GM23338 (cell line): ENCODE measurements around the gene NTN3. TPM values are rescaled to one million over a fixed set of nuclear protein-coding genes. Genes with fewer than 3 reads are reported as not detected.

Experiments
- ATAC-seq: fragments of 200-7000 bp; cut with Tn5 transposase; 3 replicates; pipeline ENCODE4 v1.9.1; 2020
- DNase-seq: peaks from one replicate; pipeline ENCODE4 v3.0.0-alpha.2; 2015; ENCODE audit warnings: low spot score
- H2AFZ ChIP-seq: fragments of 200-600 bp; sonication (generic); 2 replicates; pipeline ENCODE4 v1.8.0; 2016; ENCODE audit warnings: antibody characterized with exemption, mild to moderate bottlenecking, moderate library complexity
- H3F3A ChIP-seq: fragments of 200-600 bp; sonication (generic); replicated peaks from 2 replicates; pipeline ENCODE4 v1.8.0; 2017; ENCODE audit warnings: antibody characterized with exemption, mixed run types, low read depth
- H3K27ac ChIP-seq: fragments of 200-600 bp; sonication (generic); 2 replicates; pipeline ENCODE4 v1.6.1; 2016; ENCODE audit warnings: low read depth
- H3K27me3 ChIP-seq: fragments of 200-600 bp; sonication (generic); 2 replicates; pipeline ENCODE4 v1.8.0; 2016; ENCODE audit warnings: mild to moderate bottlenecking, mixed run types, moderate library complexity; ENCODE audit not compliant: insufficient read depth
- H3K36me3 ChIP-seq: fragments of 200-600 bp; sonication (generic); 2 replicates; pipeline ENCODE4 v1.8.0; 2016; ENCODE audit warnings: mild to moderate bottlenecking; ENCODE audit not compliant: insufficient read depth
- H3K4me1 ChIP-seq: fragments of 200-600 bp; sonication (generic); 2 replicates; pipeline ENCODE4 v1.8.0; 2016; ENCODE audit warnings: mild to moderate bottlenecking, moderate library complexity; ENCODE audit not compliant: insufficient read depth
- H3K4me2 ChIP-seq: fragments of 200-600 bp; sonication (generic); 2 replicates; pipeline ENCODE4 v1.7.1; 2017; ENCODE audit warnings: mixed run types
- H3K4me3 ChIP-seq: fragments of 200-600 bp; sonication (generic); 2 replicates; pipeline ENCODE4 v1.6.1; 2016; ENCODE audit warnings: mixed run types
- H3K79me2 ChIP-seq: fragments of 200-600 bp; sonication (generic); replicated peaks from 2 replicates; pipeline ENCODE4 v1.8.0; 2017; ENCODE audit warnings: mild to moderate bottlenecking; ENCODE audit not compliant: insufficient read depth
- H3K9me2 ChIP-seq: fragments of 200-600 bp; sonication (generic); 2 replicates; pipeline ENCODE4 v1.8.0; 2017; ENCODE audit not compliant: insufficient read depth
- H4K20me1 ChIP-seq: fragments of 200-600 bp; sonication (generic); replicated peaks from 2 replicates; pipeline ENCODE4 v1.8.0; 2017; ENCODE audit warnings: mild to moderate bottlenecking; ENCODE audit not compliant: insufficient read depth
- H3K27ac Mint-ChIP-seq: 2 replicates; pipeline ENCODE4 v1.8.0; 2020; ENCODE audit warnings: inconsistent platforms, mild to moderate bottlenecking, moderate library complexity, mixed read lengths
- H3K27me3 Mint-ChIP-seq: 3 replicates; pipeline ENCODE4 v1.8.0; 2022; ENCODE audit warnings: low read depth, mild to moderate bottlenecking, moderate library complexity, mixed read lengths, inconsistent platforms; ENCODE audit not compliant: insufficient read depth, poor library complexity
- H3K36me3 Mint-ChIP-seq: 3 replicates; pipeline ENCODE4 v1.8.0; 2021; ENCODE audit warnings: low read depth, mild to moderate bottlenecking, inconsistent platforms, moderate library complexity, mixed read lengths
- H3K4me1 Mint-ChIP-seq: 3 replicates; pipeline ENCODE4 v1.8.0; 2020; ENCODE audit warnings: mild to moderate bottlenecking, inconsistent platforms, mixed read lengths
- H3K4me3 Mint-ChIP-seq: 3 replicates; pipeline ENCODE4 v1.8.0; 2021; ENCODE audit warnings: moderate library complexity, mild to moderate bottlenecking, inconsistent platforms, mixed read lengths
- H3K9me3 Mint-ChIP-seq: 3 replicates; pipeline ENCODE4 v1.8.0; 2020; ENCODE audit warnings: moderate library complexity, mild to moderate bottlenecking, inconsistent platforms, mixed read lengths
- CREB1 ChIP-seq: fragments of 250-450 bp; sonication (Bioruptor Pico); IDR thresholded peaks from 2 replicates; pipeline ENCODE4 v1.5.0; 2020; ENCODE audit warnings: low read depth, mild to moderate bottlenecking, moderate library complexity
- EZH2 ChIP-seq: fragments of 200-600 bp; sonication (generic); IDR thresholded peaks from one replicate; pipeline ENCODE4 v1.8.0; 2017; ENCODE audit warnings: antibody characterized with exemption, mild to moderate bottlenecking, low read depth; ENCODE audit not compliant: unreplicated experiment
- EZH2phosphoT487 ChIP-seq: fragments of 200-600 bp; sonication (generic); IDR thresholded peaks from one replicate; pipeline ENCODE4 v1.8.1; 2018; ENCODE audit warnings: antibody characterized with exemption; ENCODE audit not compliant: unreplicated experiment
- JUNB ChIP-seq: IDR thresholded peaks from one replicate; pipeline ENCODE4 v1.6.1; 2016; ENCODE audit warnings: antibody characterized with exemption; ENCODE audit not compliant: unreplicated experiment
- NANOG ChIP-seq: IDR thresholded peaks from 2 replicates; pipeline ENCODE4 v1.6.1; 2016; ENCODE audit warnings: antibody characterized with exemption, borderline replicate concordance
- POLR2AphosphoS5 ChIP-seq: IDR thresholded peaks from 2 replicates; pipeline ENCODE4 v1.6.1; 2016; ENCODE audit warnings: antibody characterized with exemption, low read depth
- REST ChIP-seq: IDR thresholded peaks from one replicate; pipeline ENCODE4 v1.6.1; 2018; ENCODE audit warnings: antibody characterized with exemption; ENCODE audit not compliant: unreplicated experiment
- STAT1 ChIP-seq: IDR thresholded peaks from one replicate; pipeline ENCODE4 v1.6.1; 2016; ENCODE audit warnings: antibody characterized with exemption; ENCODE audit not compliant: unreplicated experiment
- ZNF114 ChIP-seq: fragments of 250-450 bp; sonication (Bioruptor Pico); IDR thresholded peaks from 2 replicates; pipeline ENCODE4 v1.5.0; 2020; ENCODE audit warnings: mild to moderate bottlenecking, moderate library complexity
- polyA plus RNA-seq: library from polyadenylated mRNA; unstranded; fragments of >200 nt; fragmentation: Nextera tagmentation; extraction: Ambion mirVana; gene quantifications from 2 replicates; pipeline ENCODE4 v1.2.1, GENCODE V29; 2016
- total RNA-seq: library from RNA; depleted of rRNA; stranded (reverse); fragments of >200 nt; shearing (Covaris generic); gene quantifications from 2 replicates; pipeline ENCODE4 v1.2.3, GENCODE V29; 2014
- TF ChIP-seq, protein P1 (sequence below): IDR thresholded peaks from 2 replicates; pipeline ENCODE4 v1.6.1; 2016; ENCODE audit warnings: antibody characterized with exemption
- TF ChIP-seq, protein P2 (sequence below): fragments of 250-450 bp; sonication (Bioruptor Pico); IDR thresholded peaks from 2 replicates; pipeline ENCODE4 v1.5.0; 2020; ENCODE audit warnings: mild to moderate bottlenecking, moderate library complexity
- TF ChIP-seq, protein P3 (sequence below), 2 experiments: fragments of 200-600 bp in 1 of 2; sonication (generic) in 1 of 2; conservative IDR thresholded peaks; 2 replicates each; pipeline versions ENCODE4 v1.5.1 to v1.6.1; 2016 to 2017; ENCODE audit warnings: antibody characterized with exemption in 2 of 2, low read depth in 2 of 2, mild to moderate bottlenecking in 2 of 2, moderate library complexity in 1 of 2

Gene NTN3
- total and polyA plus RNA-seq, 2 experiments from 2014 or later = 0.10 to 1.7 TPM

DNA sequence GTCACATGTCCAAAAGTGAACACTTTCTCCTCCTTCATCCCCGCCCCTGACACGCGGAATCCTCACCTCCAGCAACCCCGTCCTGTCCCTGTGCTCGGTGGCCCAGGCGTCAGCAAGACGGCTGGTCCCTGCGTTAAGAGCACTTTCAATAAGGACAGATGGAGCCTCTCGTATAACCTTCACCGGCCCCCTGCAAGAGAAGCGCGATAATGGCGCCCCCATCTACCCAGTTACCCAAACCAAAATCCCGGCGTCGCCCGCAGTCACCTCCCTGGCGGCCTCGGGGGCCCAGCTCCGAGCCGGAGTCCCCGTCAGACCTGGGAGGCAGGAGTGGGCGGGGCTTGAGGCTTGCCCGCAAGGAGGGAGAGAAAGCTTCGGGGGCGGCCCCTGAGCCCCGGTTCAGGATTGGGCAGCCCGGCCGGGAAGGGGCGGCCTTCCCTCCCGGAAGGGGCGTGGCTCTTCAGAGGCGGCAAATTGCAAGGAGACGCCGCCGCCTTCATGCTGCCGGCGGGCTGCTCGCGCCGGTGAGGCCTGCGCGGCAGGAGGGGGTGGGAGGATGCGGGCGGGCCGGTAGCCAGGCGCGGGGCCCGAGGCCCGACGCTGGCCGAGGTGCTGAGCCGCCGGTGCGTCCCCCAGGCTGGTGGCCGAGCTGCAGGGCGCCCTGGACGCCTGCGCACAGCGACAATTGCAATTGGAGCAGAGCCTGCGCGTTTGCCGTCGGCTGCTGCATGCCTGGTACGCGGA, 11.3 kb upstream of the NTN3 start, which contains the start of gene TEDC2:
TEDC2 (plus strand) TSS at position 463 of the 744 bp plus-strand sequence; CDS start at position 499, 36 bp downstream.
- peaks cover 11% of the 10 kb centered on the region; the same call in 1 of the 2 replicates for H3K4me1 ChIP-seq
- peaks cover 17% of the 10 kb centered on the region for H3K27me3 Mint-ChIP-seq
- peaks cover 10% of the 10 kb centered on the region; the same call in 1 of the 2 replicates for H4K20me1 ChIP-seq
- peaks cover 20% of the 10 kb centered on the region; the same call in 1 of the 2 replicates for H3F3A ChIP-seq
- H3K4me1 Mint-ChIP-seq = peaks cover 15% of the 10 kb centered on the region
- peak within 1 kb of the TSS; percentile 98 for H3K4me2 ChIP-seq
- H3K27ac ChIP-seq = peak within 1 kb of the TSS; percentile 55; the same call in 1 of the 2 replicates
- peak; percentile 99 for DNase-seq
- peaks cover 12% of the 10 kb centered on the region for H3K79me2 ChIP-seq
- H3K36me3 ChIP-seq = no peaks in the 10 kb centered on the region
- TF ChIP-seq POLR2AphosphoS5 = peak; percentile 83
- TF ChIP-seq, protein P1, sequence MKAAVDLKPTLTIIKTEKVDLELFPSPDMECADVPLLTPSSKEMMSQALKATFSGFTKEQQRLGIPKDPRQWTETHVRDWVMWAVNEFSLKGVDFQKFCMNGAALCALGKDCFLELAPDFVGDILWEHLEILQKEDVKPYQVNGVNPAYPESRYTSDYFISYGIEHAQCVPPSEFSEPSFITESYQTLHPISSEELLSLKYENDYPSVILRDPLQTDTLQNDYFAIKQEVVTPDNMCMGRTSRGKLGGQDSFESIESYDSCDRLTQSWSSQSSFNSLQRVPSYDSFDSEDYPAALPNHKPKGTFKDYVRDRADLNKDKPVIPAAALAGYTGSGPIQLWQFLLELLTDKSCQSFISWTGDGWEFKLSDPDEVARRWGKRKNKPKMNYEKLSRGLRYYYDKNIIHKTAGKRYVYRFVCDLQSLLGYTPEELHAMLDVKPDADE = peak; percentile 34; the same call in 1 of the 2 replicates
- TF ChIP-seq, protein P2, sequence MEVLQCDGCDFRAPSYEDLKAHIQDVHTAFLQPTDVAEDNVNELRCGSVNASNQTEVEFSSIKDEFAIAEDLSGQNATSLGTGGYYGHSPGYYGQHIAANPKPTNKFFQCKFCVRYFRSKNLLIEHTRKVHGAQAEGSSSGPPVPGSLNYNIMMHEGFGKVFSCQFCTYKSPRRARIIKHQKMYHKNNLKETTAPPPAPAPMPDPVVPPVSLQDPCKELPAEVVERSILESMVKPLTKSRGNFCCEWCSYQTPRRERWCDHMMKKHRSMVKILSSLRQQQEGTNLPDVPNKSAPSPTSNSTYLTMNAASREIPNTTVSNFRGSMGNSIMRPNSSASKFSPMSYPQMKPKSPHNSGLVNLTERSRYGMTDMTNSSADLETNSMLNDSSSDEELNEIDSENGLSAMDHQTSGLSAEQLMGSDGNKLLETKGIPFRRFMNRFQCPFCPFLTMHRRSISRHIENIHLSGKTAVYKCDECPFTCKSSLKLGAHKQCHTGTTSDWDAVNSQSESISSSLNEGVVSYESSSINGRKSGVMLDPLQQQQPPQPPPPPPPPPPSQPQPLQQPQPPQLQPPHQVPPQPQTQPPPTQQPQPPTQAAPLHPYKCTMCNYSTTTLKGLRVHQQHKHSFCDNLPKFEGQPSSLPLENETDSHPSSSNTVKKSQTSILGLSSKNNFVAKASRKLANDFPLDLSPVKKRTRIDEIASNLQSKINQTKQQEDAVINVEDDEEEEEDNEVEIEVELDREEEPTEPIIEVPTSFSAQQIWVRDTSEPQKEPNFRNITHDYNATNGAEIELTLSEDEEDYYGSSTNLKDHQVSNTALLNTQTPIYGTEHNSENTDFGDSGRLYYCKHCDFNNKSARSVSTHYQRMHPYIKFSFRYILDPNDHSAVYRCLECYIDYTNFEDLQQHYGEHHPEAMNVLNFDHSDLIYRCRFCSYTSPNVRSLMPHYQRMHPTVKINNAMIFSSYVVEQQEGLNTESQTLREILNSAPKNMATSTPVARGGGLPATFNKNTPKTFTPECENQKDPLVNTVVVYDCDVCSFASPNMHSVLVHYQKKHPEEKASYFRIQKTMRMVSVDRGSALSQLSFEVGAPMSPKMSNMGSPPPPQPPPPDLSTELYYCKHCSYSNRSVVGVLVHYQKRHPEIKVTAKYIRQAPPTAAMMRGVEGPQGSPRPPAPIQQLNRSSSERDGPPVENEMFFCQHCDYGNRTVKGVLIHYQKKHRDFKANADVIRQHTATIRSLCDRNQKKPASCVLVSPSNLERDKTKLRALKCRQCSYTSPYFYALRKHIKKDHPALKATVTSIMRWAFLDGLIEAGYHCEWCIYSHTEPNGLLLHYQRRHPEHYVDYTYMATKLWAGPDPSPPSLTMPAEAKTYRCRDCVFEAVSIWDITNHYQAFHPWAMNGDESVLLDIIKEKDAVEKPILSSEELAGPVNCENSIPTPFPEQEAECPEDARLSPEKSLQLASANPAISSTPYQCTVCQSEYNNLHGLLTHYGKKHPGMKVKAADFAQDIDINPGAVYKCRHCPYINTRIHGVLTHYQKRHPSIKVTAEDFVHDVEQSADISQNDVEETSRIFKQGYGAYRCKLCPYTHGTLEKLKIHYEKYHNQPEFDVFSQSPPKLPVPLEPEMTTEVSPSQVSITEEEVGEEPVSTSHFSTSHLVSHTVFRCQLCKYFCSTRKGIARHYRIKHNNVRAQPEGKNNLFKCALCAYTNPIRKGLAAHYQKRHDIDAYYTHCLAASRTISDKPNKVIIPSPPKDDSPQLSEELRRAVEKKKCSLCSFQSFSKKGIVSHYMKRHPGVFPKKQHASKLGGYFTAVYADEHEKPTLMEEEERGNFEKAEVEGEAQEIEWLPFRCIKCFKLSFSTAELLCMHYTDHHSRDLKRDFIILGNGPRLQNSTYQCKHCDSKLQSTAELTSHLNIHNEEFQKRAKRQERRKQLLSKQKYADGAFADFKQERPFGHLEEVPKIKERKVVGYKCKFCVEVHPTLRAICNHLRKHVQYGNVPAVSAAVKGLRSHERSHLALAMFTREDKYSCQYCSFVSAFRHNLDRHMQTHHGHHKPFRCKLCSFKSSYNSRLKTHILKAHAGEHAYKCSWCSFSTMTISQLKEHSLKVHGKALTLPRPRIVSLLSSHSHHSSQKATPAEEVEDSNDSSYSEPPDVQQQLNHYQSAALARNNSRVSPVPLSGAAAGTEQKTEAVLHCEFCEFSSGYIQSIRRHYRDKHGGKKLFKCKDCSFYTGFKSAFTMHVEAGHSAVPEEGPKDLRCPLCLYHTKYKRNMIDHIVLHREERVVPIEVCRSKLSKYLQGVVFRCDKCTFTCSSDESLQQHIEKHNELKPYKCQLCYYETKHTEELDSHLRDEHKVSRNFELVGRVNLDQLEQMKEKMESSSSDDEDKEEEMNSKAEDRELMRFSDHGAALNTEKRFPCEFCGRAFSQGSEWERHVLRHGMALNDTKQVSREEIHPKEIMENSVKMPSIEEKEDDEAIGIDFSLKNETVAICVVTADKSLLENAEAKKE = no peak
- no peak for TF ChIP-seq NANOG
- no peak for TF ChIP-seq STAT1
- TF ChIP-seq EZH2 = no peak
- TF ChIP-seq CREB1 (CRISPR knock-in tag) = 0 out of 2 replicates have a peak, but pooled peaks have one; percentile 5
- TF ChIP-seq, protein P3, sequence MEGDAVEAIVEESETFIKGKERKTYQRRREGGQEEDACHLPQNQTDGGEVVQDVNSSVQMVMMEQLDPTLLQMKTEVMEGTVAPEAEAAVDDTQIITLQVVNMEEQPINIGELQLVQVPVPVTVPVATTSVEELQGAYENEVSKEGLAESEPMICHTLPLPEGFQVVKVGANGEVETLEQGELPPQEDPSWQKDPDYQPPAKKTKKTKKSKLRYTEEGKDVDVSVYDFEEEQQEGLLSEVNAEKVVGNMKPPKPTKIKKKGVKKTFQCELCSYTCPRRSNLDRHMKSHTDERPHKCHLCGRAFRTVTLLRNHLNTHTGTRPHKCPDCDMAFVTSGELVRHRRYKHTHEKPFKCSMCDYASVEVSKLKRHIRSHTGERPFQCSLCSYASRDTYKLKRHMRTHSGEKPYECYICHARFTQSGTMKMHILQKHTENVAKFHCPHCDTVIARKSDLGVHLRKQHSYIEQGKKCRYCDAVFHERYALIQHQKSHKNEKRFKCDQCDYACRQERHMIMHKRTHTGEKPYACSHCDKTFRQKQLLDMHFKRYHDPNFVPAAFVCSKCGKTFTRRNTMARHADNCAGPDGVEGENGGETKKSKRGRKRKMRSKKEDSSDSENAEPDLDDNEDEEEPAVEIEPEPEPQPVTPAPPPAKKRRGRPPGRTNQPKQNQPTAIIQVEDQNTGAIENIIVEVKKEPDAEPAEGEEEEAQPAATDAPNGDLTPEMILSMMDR (conservative IDR thresholded peaks at IDR 0.05; ENCODE audit: low read depth in 2 of 2) = no peak
- TF ChIP-seq ZNF114 (CRISPR knock-in tag) = no peak
- TF ChIP-seq EZH2phosphoT487 = no peak
- no peak for TF ChIP-seq JUNB
- peak; percentile 54 for TF ChIP-seq REST
- peak within 1 kb of the TSS; percentile 85 for H3K4me3 Mint-ChIP-seq
- H3K9me3 Mint-ChIP-seq = no peaks in the 10 kb centered on the region
- peak within 1 kb of the TSS; percentile 85 for H2AFZ ChIP-seq
- H3K27ac Mint-ChIP-seq = peak within 1 kb of the TSS; percentile 91
- peak within 1 kb of the TSS; percentile 87 for H3K4me3 ChIP-seq
- peaks cover 33% of the 10 kb centered on the region for H3K36me3 Mint-ChIP-seq
- ATAC-seq = peak; percentile 89
- no peaks in the 10 kb centered on the region for H3K27me3 ChIP-seq
- no peaks in the 10 kb centered on the region for H3K9me2 ChIP-seq
